ENCODE data around the gene SLC22A1. TPM values are rescaled to one million over a fixed set of nuclear protein-coding genes. Genes with fewer than 3 reads are reported as not detected.

SLC22A1 gene
- total and polyA plus RNA-seq, 10 of the 15 experiments (the other 5 are each of a cell fraction or from before 2014, with no cell fraction given), result 0.09 to 0.28 (median 0.15) TPM; not detected in 3

DNA sequence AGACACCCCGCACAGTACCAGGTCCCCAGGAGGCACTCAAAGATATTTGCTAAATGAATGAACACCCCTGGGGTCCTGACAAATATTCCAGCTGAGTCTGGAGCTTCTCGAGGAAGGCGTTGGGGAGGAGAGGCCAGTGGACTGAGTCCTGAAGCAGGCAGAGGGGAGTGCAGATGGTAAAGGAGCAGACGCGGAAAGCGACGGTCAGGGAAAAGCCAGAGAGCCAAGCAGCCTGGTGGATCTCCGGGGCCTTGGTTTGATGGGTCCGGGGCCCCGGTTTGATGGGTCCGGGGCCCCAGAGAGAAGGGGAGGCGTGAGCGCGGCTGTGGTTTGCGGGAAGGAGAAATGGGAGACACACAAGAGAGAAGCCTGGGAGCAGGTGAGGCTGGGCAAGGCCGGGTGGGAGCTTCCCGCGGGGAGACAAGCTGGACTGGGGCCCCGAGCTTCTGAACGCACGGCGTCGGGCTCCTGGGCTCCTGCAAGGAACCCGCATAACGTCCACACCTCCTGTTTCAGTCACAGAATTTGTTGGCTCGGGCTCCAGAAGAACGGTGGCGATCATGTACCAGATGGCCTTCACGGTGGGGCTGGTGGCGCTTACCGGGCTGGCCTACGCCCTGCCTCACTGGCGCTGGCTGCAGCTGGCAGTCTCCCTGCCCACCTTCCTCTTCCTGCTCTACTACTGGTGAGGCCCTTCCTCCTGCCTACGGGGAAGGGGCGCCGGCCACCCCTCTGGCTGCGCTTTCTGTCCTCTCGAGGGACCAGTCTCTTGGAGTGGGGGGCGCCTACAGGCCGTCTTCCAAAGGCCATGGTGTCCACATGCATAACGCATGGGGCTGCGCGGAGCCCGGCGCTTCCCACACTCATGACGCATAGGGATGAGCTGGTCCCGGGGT lies 12.1 kb downstream of the SLC22A1 start:
- POLR2A ChIA-PET, result no interaction called here
- no peak for ATAC-seq
- no peak overlapping the region for H3K4me2 ChIP-seq (ENCODE audit: control insufficient read depth, insufficient read depth)
- no peaks in the 10 kb centered on the region for H3K4me1 ChIP-seq (ENCODE audit: control insufficient read depth, insufficient read depth, low read length)
- no peaks in the 10 kb centered on the region for H4K20me1 ChIP-seq (ENCODE audit: control insufficient read depth, insufficient read depth)
- no peaks in the 10 kb centered on the region for H3K9me3 ChIP-seq (replicated peaks; ENCODE audit: control insufficient read depth, insufficient read depth, low read length)
- no peak overlapping the region for H3K9ac ChIP-seq (ENCODE audit: control insufficient read depth, insufficient read depth, low read length)
- intact Hi-C loops (cut with micrococcal nuclease; ENCODE audit: unreplicated experiment), result loop anchor here (10.0 kb wide), 1 partner anchor 531 kb away; the partner anchor contains the start of gene LPA
- DNase-seq (ENCODE audit: low read depth, low spot score), result no peak
- WGBS (ENCODE audit: insufficient coverage, insufficient replicate concordance, low lambda C conversion rate, missing lambda C conversion rate), result 89% methylated on average over 41 of the region's 47 CpGs
- no peak overlapping the region for H2AFZ ChIP-seq (ENCODE audit: control insufficient read depth, low read depth, low read length)
- no peak overlapping the region for H3K4me3 ChIP-seq
- no TSS peak for BruUV-seq (replicated peaks)
- FAIRE-seq, result no peak
- RAD21 ChIA-PET (ENCODE audit: unreplicated experiment), result no interaction called here
- no peaks in the 10 kb centered on the region for H3K79me2 ChIP-seq (ENCODE audit: control insufficient read depth, insufficient read depth, low read length)
- H3K36me3 ChIP-seq (ENCODE audit: control insufficient read depth in 2 of 2, insufficient read depth in 2 of 2, low read length in 1 of 2), result no peaks in the 10 kb centered on the region
- SMC1A ChIA-PET (ENCODE audit: uncharacterized antibody, unreplicated experiment), result no interaction called here
- CTCF ChIA-PET, result interaction anchor here (0.6 kb wide), 1 partner anchor 386 kb away, joined by 3 read pairs; no protein-coding TSS in a partner anchor
- in situ Hi-C loops (cut with MboI), result no loop called here
- no peaks in the 10 kb centered on the region for H3K27me3 ChIP-seq (replicated peaks in 1 of 2; ENCODE audit: control insufficient read depth in 2 of 2, insufficient read depth in 2 of 2, low read length in 1 of 2)
- no peak overlapping the region for H3K27ac ChIP-seq (ENCODE audit: control insufficient read depth, insufficient read depth)
- TF ChIP-seq ASH2L (IDR thresholded peaks at IDR 0.05; ENCODE audit: borderline replicate concordance, low read depth) (no peak), STAT1 (conservative IDR thresholded peaks at IDR 0.05) (no peak), SREBF2 (IDR thresholded peaks at IDR 0.05; ENCODE audit: low read length) (no peak), IRF5 (IDR thresholded peaks at IDR 0.05; ENCODE audit: borderline replicate concordance) (no peak), REST (IDR thresholded peaks at IDR 0.05; ENCODE audit: low read depth, low read length) (no peak), MYC (IDR thresholded peaks at IDR 0.05; ENCODE audit: insufficient read depth, insufficient read length, insufficient replicate concordance, low read length, severe bottlenecking) (no peak), JUND (IDR thresholded peaks at IDR 0.05; ENCODE audit: low read depth, low read length) (no peak), SMAD5 (IDR thresholded peaks at IDR 0.05; ENCODE audit: low read depth) (no peak), TARDBP (IDR thresholded peaks at IDR 0.05; ENCODE audit: borderline replicate concordance) (no peak), CREB1 (IDR thresholded peaks at IDR 0.05; ENCODE audit: low read depth) (no peak)
- TF ChIP-seq, protein P1, sequence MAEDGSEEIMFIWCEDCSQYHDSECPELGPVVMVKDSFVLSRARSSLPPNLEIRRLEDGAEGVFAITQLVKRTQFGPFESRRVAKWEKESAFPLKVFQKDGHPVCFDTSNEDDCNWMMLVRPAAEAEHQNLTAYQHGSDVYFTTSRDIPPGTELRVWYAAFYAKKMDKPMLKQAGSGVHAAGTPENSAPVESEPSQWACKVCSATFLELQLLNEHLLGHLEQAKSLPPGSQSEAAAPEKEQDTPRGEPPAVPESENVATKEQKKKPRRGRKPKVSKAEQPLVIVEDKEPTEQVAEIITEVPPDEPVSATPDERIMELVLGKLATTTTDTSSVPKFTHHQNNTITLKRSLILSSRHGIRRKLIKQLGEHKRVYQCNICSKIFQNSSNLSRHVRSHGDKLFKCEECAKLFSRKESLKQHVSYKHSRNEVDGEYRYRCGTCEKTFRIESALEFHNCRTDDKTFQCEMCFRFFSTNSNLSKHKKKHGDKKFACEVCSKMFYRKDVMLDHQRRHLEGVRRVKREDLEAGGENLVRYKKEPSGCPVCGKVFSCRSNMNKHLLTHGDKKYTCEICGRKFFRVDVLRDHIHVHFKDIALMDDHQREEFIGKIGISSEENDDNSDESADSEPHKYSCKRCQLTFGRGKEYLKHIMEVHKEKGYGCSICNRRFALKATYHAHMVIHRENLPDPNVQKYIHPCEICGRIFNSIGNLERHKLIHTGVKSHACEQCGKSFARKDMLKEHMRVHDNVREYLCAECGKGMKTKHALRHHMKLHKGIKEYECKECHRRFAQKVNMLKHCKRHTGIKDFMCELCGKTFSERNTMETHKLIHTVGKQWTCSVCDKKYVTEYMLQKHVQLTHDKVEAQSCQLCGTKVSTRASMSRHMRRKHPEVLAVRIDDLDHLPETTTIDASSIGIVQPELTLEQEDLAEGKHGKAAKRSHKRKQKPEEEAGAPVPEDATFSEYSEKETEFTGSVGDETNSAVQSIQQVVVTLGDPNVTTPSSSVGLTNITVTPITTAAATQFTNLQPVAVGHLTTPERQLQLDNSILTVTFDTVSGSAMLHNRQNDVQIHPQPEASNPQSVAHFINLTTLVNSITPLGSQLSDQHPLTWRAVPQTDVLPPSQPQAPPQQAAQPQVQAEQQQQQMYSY (CRISPR knock-in tag; IDR thresholded peaks at IDR 0.05), result no peak
- TF ChIP-seq, protein P2, sequence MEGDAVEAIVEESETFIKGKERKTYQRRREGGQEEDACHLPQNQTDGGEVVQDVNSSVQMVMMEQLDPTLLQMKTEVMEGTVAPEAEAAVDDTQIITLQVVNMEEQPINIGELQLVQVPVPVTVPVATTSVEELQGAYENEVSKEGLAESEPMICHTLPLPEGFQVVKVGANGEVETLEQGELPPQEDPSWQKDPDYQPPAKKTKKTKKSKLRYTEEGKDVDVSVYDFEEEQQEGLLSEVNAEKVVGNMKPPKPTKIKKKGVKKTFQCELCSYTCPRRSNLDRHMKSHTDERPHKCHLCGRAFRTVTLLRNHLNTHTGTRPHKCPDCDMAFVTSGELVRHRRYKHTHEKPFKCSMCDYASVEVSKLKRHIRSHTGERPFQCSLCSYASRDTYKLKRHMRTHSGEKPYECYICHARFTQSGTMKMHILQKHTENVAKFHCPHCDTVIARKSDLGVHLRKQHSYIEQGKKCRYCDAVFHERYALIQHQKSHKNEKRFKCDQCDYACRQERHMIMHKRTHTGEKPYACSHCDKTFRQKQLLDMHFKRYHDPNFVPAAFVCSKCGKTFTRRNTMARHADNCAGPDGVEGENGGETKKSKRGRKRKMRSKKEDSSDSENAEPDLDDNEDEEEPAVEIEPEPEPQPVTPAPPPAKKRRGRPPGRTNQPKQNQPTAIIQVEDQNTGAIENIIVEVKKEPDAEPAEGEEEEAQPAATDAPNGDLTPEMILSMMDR (IDR thresholded peaks at IDR 0.05 in 2 of 3, conservative IDR thresholded peaks at IDR 0.05 in 1 of 3; ENCODE audit: control insufficient read depth in 2 of 3, extremely low read depth in 1 of 3, insufficient read depth in 1 of 3, low read depth in 3 of 3, low read length in 3 of 3), result no peak

All from GM12878 (cell line).